Measurements from ENCODE around the gene CSNK1G1.

DNA sequence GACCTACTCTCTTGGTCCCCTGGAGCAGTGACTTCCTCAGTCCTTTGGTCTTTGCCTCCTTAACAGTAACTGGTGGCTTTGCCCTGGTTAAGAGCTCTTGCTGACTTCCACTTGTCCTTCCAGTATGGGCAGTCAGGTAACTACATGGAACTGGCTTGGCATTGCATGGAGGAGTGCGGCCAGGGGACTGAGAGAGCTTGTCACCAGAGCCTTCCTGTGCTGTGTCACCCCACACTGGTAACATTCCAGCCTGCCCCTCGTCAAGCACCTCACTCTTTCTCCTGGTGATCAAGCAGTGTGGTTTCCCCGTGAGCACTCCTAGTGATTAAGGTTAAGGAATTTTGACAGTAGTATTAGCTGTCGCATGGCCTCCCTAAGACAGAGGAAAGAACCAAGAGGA lies 223.8 kb downstream of the CSNK1G1 start:
- TF ChIP-seq POLR2A (IDR thresholded peaks at IDR 0.05; ENCODE audit: extremely low read depth, insufficient read length) (no peak), CTCF (IDR thresholded peaks at IDR 0.05; ENCODE audit: low read depth, low read length) (no peak)

Data from NB4 (cell line).